ENCODE measurements around the gene FDXACB1. TPM values are rescaled to one million over a fixed set of nuclear protein-coding genes. Genes with fewer than 3 reads are reported as not detected.

The FDXACB1 gene
- 0.48 TPM for total RNA-seq (ENCODE audit: insufficient read depth, low replicate concordance)

GRCh38 chr11:111878849-111879636 lies at the start of gene FDXACB1, which contains the start of gene CFAP68:
Gene FDXACB1, minus strand, starts transcription at chr11:111879165. Its CDS starts 33 bp downstream, at chr11:111879132.
Gene CFAP68, plus strand, starts transcription at chr11:111879541. Its CDS starts 20 bp downstream, at chr11:111879561.
- peak; percentile 99 for DNase-seq (ENCODE audit: low spot score)

DNA sequence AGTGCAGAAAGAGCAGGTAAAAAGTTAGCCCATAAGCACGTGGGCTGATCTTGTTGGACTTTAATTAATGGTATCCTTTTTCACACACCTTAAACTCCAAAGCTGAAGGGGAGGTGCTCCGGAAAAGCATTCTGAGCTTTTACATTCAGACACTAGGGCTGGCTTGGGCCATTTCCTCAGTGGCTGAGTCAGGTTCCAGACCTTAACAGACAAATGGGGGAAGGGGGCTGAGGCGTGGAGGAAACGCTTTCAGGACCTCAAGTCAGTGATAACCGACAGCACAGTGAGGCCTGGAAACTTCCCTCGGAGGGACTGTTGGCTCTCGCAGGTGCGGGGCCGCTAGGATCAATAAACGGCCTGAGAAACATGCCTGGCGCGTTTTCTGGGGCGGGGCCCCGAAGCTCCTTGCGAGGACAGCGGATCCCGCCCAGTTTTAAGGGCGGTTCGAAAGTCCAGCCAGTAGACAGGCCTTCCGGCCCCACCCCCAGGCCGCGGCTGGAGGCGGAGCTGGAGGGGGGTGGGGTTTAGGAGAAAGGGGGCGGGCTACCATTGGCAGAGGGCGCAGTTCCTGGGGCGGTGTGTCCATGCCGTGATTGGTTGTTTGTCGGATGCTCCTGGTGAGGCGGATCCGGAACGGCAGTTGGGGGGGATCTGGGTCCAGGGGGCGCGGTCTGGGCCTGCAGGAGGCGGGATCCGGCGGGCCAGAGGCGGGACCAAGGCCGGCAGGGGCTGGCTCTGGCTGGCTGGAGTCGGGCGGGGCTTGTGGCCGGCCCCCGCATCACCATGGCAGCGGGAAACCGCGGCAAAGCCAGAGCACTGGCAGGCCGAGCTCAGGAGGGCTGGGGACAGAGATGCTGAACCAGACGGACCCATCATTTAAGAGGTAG lies 47.8 kb upstream of the FDXACB1 start:
- DNase-seq (ENCODE audit: low spot score), result peak; percentile 98

DNA sequence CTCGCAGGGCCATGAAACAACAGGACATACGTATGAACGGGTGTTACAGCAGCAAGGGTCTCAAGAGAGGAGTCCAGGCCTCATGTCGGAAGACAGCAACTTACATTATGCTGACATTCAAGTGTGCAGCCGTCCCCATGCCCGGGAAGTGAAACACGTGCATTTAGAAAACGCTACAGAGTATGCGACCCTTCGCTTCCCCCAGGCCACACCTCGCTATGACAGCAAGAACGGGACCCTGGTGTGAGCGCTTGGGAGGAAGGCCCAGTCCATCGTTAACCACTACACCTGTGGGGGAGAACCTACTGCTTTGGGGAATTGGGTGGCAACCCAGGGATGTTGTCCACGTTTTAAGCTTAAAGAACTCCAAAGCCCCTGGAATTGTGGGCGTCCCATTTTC lies 47.0 kb upstream of the FDXACB1 start:
- no peak for DNase-seq (ENCODE audit: low spot score)

- DNase-seq (ENCODE audit: low spot score), result no peak
Measured at GRCh38 chr11:111923951-111924350, 45.0 kb upstream of the FDXACB1 start.

DNA sequence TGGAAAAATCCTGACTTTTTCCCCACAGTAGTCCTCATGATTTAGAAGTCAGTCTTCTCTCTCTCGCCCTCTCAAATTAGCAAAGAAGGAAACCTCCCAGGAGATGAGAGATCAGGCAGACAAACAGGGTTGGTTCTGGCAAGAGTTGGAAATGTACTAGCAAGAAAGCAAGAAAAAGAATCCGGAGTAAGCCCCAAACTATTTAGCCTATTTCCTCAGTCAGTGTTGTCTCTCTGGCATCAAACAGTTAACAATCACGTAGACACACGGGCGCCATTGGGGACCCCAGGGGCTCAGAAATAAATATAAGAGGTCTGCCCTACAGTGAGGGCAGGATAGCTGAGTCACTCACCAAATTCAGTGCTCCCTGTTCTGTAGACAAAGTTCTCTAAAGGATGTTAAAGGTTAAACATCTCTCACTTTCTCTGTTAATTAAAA lies 44.4 kb upstream of the FDXACB1 start:
- DNase-seq (ENCODE audit: low spot score), result peak; percentile 56

DNA sequence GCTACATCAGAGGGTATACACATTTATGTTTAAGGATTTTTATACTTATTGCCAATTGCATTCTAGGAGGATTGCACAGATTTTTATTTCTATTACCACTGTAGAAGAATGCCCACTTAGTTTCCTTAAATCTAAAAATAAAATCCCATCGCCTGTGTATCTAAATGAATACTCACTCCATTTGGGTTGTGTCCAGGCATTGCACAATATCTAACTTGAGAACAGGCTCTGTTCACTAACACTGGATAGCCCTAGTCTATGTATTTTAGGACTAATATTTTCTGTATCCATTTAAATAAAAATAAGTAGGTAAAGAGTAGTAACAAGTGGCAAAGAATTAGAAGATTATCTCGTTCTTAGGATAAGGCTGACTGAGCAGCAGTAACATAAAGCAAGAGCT lies 43.8 kb upstream of the FDXACB1 start:
- peak; percentile 90 for DNase-seq (ENCODE audit: low spot score)

- DNase-seq (ENCODE audit: low spot score), result no peak
Measured at GRCh38 chr11:111921541-111922230, 42.7 kb upstream of the FDXACB1 start.

GRCh38 chr11:111920908-111921307 lies 41.9 kb upstream of the FDXACB1 start:
- DNase-seq (ENCODE audit: low spot score), result no peak

- DNase-seq (ENCODE audit: low spot score), result peak; percentile 75
Measured at GRCh38 chr11:111918390-111919256, 39.7 kb upstream of the FDXACB1 start, which contains the start of gene C11orf52. Gene C11orf52, plus strand, starts transcription at chr11:111918913. Its CDS starts 60 bp downstream, at chr11:111918973.

GRCh38 chr11:111917788-111918187 lies 38.8 kb upstream of the FDXACB1 start:
- no peak for DNase-seq (ENCODE audit: low spot score)

- DNase-seq (ENCODE audit: low spot score), result no peak
Measured at GRCh38 chr11:111917312-111917711, 38.3 kb upstream of the FDXACB1 start.

GRCh38 chr11:111916768-111917167 lies 37.8 kb upstream of the FDXACB1 start:
- no peak for DNase-seq (ENCODE audit: low spot score)

GRCh38 chr11:111913997-111914396 lies 35.0 kb upstream of the FDXACB1 start:
- DNase-seq (ENCODE audit: low spot score), result peak; percentile 76

DNA sequence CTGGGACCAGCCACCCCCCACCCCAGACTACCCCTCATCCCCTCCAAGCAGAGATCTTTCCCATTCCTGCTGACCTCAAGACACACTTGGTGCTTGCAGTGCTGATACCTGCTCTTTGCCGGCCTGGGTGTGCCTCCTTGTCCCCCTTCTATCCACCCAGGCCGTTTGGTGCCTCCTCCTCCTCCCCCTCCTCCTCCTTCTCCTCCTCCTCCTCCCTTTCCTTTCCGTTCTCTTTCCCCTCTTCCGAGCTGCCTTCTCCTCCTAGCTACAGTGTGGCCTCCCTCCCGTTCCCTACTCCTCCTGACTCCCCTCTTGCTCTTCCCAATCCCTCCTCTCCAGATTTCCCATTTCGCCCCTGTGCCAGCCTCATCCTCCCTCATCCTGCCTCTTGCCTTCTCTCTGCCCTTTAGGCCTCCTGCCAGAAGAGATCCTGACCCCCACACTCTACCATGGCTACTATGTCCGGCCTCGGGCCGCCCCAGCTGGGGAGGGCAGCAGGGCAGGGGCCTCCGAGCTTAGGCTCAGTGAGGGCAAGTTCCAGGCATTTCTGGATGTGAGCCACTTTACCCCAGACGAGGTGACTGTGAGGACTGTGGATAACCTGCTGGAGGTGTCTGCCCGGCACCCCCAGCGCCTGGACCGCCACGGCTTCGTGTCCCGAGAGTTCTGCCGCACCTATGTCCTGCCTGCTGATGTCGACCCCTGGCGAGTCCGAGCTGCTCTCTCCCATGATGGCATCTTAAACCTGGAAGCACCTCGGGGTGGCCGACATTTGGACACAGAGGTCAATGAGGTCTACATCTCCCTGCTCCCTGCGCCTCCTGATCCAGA lies 34.3 kb upstream of the FDXACB1 start:
- peak; percentile 66 for DNase-seq (ENCODE audit: low spot score)

- DNase-seq (ENCODE audit: low spot score), result peak; percentile 47
Measured at GRCh38 chr11:111912535-111912934, 33.6 kb upstream of the FDXACB1 start, which contains the start of gene HSPB2. Gene HSPB2, plus strand, starts transcription at chr11:111912734. Its CDS starts 96 bp downstream, at chr11:111912830.

DNA sequence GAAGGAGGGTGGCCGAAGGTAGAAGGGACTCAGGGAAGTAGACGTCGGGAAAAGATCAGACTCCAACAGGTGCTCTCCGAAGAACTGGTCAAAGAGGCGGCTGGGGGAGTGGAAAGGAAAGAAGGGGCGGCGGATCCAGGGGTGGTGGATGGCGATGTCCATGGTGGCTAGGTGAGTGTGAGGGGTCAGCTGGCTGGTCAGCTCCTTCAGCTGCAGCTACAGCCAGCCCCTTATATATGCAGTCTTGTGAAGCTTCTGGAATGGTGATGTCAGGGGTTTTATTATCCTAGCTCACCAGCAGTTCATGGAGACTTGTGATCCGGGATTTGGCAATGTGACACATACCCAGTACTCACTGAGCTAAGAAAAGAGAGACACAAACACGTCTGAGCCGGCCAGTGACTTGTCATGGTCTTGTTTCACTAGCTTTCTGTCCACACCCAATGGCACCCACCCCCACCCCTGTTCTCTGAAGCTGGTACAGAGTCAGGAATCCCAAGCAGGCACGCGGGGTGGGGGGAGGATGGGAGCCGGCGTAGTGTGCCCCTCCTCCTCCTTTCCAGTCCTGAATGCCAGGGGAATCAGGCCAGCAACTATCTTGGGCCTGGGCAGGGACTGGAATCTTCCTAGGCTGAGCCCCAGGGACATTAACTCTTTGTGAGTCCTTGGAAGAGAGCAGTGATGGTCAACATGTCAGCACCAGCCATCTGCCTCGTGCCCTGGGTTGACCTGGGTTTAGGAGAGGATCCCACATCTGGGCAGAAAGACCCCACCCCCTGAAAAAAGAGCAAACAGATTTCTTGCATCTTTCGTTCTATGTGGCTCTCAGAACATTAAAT lies 32.8 kb upstream of the FDXACB1 start, which contains the start of gene CRYAB:
CRYAB (minus strand) TSS at position 208 of the 839 bp plus-strand sequence; CDS start at position 162, 46 bp downstream.
- peak; percentile 98 for DNase-seq (ENCODE audit: low spot score)

- DNase-seq (ENCODE audit: low spot score), result no peak
Measured at GRCh38 chr11:111910676-111911562, 32.0 kb upstream of the FDXACB1 start.

Measured in umbilical cord (tissue), 2 donors.